ENCODE measurements around the gene DENND1B. TPM values are rescaled to one million over a fixed set of nuclear protein-coding genes. Genes with fewer than 3 reads are reported as not detected.

DENND1B gene
- total and polyA plus RNA-seq, 2 of the 8 experiments (the other 6 are each of a cell fraction or from before 2014, with no cell fraction given), result 0.74 to 3.3 TPM

DNA sequence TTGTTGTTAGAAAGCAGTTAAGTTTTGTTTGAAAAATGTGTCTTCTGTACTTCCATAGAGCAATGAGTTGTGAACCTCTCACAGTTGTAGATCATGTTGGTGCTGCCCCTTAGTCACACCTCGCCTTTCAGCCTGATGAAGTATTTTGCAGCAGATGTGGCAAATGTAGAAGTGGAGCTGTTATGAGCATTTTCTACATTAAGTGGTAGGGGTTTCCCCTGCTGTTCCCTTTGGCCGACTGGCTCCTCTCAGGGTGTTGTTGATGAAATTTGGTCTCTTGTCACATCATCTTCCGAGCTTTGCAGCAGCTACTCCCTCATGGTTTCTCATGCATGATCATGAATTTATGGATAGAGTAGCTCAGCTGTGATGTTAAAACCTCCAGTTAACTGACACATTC is 33.6 kb upstream of the DENND1B start (continued):
- no peak for TF ChIP-seq EP300 (IDR thresholded peaks at IDR 0.05; ENCODE audit: borderline replicate concordance in 1 of 2, low read depth in 2 of 2, low read length in 2 of 2)

Measured in H1 (cell line).